ENCODE measurements around the gene GALC.

The GALC gene

GRCh38 chr14:87990682-87991081 is 2.3 kb downstream of the GALC start:
- TF ChIP-seq EZH2 (IDR thresholded peaks at IDR 0.05; ENCODE audit: borderline replicate concordance, low read depth, low read length, severe bottlenecking) = no peak
- no peak for TF ChIP-seq CTCF (IDR thresholded peaks at IDR 0.05; ENCODE audit: borderline replicate concordance, extremely low read depth, low read length, poor library complexity, severe bottlenecking)
- H3K27me3 ChIP-seq (ENCODE audit: insufficient read depth, low read length, poor library complexity) = no peaks in the 10 kb centered on the region
- no peaks in the 10 kb centered on the region for H3K36me3 ChIP-seq (ENCODE audit: insufficient read depth, low read length)
- H3K79me2 ChIP-seq (ENCODE audit: insufficient read depth, low read length) = no peaks in the 10 kb centered on the region
- no peak for ATAC-seq (ENCODE audit: insufficient read depth, low read depth)
- no peaks in the 10 kb centered on the region for H3K9me3 ChIP-seq (ENCODE audit: insufficient read depth, low read length, severe bottlenecking)
- H3K4me1 ChIP-seq (ENCODE audit: insufficient read depth, low read length) = peaks cover 14% of the 10 kb centered on the region
- no peak overlapping the region for H3K9ac ChIP-seq (ENCODE audit: low read depth, low read length)
- no peak overlapping the region for H2AFZ ChIP-seq (ENCODE audit: low read depth, low read length)
- no peak overlapping the region for H3K4me2 ChIP-seq (ENCODE audit: insufficient read depth, low read length)
- H3K4me3 ChIP-seq (ENCODE audit: low read depth in 1 of 2, low read length in 2 of 2) = no peak overlapping the region
- H4K20me1 ChIP-seq (ENCODE audit: insufficient read depth, low read length) = no peaks in the 10 kb centered on the region
- no peak for DNase-seq
- no peak overlapping the region for H3K27ac ChIP-seq (ENCODE audit: low read length)

DNA sequence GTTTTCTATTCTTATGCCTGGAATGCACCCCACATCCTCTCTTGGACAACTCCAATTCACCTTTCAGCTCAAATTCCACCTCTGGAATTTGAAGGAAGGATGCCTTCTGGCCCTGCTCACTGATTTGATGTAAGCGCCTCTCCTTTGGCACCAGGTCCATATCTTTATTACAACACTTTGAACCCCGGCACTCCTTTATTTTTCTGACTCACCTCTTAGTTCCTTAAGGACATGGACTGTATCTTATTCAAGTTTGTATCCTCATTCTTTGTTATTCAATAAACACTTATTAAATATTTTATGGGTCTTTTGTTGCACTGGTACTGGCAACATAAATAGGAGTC is 3.1 kb downstream of the GALC start:
- Histone ChIP-seq H3K36me3 (ENCODE audit: insufficient read depth, low read length) (no peaks in the 10 kb centered on the region), H3K27ac (ENCODE audit: low read length) (no peak overlapping the region), H3K9me3 (ENCODE audit: insufficient read depth, low read length, severe bottlenecking) (no peaks in the 10 kb centered on the region), H3K4me2 (ENCODE audit: insufficient read depth, low read length) (no peak overlapping the region), H3K9ac (ENCODE audit: low read depth, low read length) (no peak overlapping the region), H3K79me2 (ENCODE audit: insufficient read depth, low read length) (no peaks in the 10 kb centered on the region), H2AFZ (ENCODE audit: low read depth, low read length) (no peak overlapping the region), H3K4me1 (ENCODE audit: insufficient read depth, low read length) (peaks cover 7% of the 10 kb centered on the region), H3K4me3 (ENCODE audit: low read depth in 1 of 2, low read length in 2 of 2) (no peak overlapping the region), H4K20me1 (ENCODE audit: insufficient read depth, low read length) (no peaks in the 10 kb centered on the region), H3K27me3 (ENCODE audit: insufficient read depth, low read length, poor library complexity) (no peaks in the 10 kb centered on the region)
- DNase-seq (no peak), ATAC-seq (ENCODE audit: insufficient read depth, low read depth) (no peak)
- TF ChIP-seq EZH2 (IDR thresholded peaks at IDR 0.05; ENCODE audit: borderline replicate concordance, low read depth, low read length, severe bottlenecking) = no peak
- TF ChIP-seq CTCF (IDR thresholded peaks at IDR 0.05; ENCODE audit: borderline replicate concordance, extremely low read depth, low read length, poor library complexity, severe bottlenecking) = no peak

DNA sequence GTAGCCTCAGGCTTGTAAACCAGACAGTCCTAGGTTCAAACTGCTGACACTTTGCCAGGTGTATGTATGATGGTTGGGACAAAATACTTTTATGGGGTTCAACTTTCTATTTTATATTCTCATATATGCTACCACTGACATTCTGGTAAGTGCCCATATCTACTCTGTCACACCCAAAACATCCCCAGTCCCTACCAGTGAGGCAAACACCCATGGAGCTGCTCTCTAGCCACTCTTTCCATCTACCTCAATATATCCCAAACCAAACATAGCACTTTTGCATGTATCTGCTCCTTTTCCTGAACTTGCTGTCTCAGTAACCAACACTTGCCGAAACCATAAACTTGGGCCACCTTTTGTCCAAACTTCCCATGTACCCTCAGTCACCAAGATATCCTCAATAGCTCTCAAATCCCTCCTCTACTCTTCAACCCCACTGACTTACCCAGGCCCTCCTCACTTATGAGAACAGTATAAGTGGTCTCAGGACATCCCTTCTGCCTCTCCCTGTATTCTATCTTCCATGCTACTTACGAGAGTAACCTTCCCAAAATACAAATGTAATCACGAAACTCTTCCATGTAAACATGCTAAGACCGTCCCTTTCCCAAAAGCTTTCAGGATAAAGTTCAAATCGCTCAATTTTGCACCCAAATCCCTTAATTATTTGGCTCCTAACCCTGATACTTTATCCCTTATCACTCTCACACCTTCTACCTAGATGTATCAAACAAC is 3.6 kb downstream of the GALC start:
- H3K9me3 ChIP-seq (ENCODE audit: insufficient read depth, low read length, severe bottlenecking) = no peaks in the 10 kb centered on the region
- ATAC-seq (ENCODE audit: insufficient read depth, low read depth) (no peak), DNase-seq (no peak)
- no peak overlapping the region for H3K4me3 ChIP-seq (ENCODE audit: low read depth in 1 of 2, low read length in 2 of 2)
- no peaks in the 10 kb centered on the region for H3K27me3 ChIP-seq (ENCODE audit: insufficient read depth, low read length, poor library complexity)
- H3K9ac ChIP-seq (ENCODE audit: low read depth, low read length) = no peak overlapping the region
- no peak overlapping the region for H3K27ac ChIP-seq (ENCODE audit: low read length)
- no peaks in the 10 kb centered on the region for H4K20me1 ChIP-seq (ENCODE audit: insufficient read depth, low read length)
- H2AFZ ChIP-seq (ENCODE audit: low read depth, low read length) = no peak overlapping the region
- 0 out of 2 replicates have a peak, but pooled peaks cover 1% of the 10 kb centered on the region for H3K4me1 ChIP-seq (ENCODE audit: insufficient read depth, low read length)
- H3K36me3 ChIP-seq (ENCODE audit: insufficient read depth, low read length) = no peaks in the 10 kb centered on the region
- TF ChIP-seq CTCF (IDR thresholded peaks at IDR 0.05; ENCODE audit: borderline replicate concordance, extremely low read depth, low read length, poor library complexity, severe bottlenecking) (no peak), EZH2 (IDR thresholded peaks at IDR 0.05; ENCODE audit: borderline replicate concordance, low read depth, low read length, severe bottlenecking) (no peak)
- H3K4me2 ChIP-seq (ENCODE audit: insufficient read depth, low read length) = no peak overlapping the region
- H3K79me2 ChIP-seq (ENCODE audit: insufficient read depth, low read length) = no peaks in the 10 kb centered on the region

All from DND-41 (cell line).